A549 treated with CpdA at 1 μM for 4 hours (cell line): ENCODE measurements around the gene CDK14. TPM values are rescaled to one million over a fixed set of nuclear protein-coding genes. Genes with fewer than 3 reads are reported as not detected.

Experiments used
- total RNA-seq: library from RNA; stranded (reverse); fragments of 200-300 nt; extraction: Qiagen RNA extraction; gene quantifications from 5 replicates; pipeline ENCODE4 v1.2.3, GENCODE V29; 2022; ENCODE audit warnings: low read depth

CDK14 gene
- 0.12 to 0.54 TPM (median 0.14 TPM) in 5 replicates for total RNA-seq

DNA sequence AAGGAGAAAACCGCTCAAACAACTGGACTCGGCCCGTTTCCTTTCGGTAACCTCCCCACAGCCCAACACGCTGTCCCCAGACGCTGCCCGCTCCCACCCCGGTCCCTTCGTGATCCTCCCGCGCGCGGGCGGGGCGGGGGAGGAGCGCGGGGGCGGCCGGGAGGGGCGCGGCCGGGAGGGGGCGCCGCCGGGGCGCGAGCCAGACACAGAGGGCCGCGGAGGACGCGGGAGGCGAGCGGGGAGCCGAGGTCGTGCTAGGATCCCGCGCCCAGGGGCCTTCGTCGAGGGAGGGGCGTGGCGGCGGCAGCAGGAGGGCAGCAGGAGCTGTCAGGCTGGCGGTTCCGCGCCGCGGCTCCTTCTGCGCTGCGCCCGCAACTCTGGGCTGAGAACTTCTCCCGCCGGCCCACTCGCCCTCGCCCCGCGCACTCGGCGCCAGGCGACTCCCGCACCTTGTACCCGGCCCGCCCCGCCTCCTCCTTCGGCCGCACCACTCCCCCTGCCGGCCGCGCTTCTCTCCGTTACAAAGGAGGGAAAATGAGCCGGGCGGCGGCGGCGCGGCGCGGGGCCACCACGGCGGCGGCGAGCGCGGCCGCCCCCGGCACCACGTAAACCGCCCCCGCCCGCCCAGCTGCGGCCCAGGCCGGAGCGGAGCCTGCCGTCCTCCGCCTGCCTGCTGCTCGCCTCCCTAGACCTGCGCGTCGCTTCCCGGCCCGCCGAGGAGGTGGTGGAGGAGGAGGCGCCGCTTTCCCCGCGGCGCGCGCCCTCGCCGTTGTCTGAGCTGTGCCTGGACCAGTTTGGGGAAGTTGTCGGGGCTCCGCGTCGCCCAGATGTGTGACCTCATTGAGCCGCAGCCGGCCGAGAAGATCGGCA is at the start of gene CDK14:
Gene CDK14, plus strand, starts transcription at position 521 of the 870 bp plus-strand sequence. Its CDS starts 307 bp downstream, at position 828.

Other genes with a start within 250 kb of the CDK14 start
- 19.2 to 24.3 TPM (median 23.1 TPM) in 5 replicates for gene GTPBP10, start 249.6 kb upstream of the CDK14 start, total RNA-seq
- 21.5 to 27.8 TPM (median 26.0 TPM) in 5 replicates for gene CLDN12, start 192.9 kb upstream of the CDK14 start, total RNA-seq
- not detected in 5 replicates for gene PTTG1IP2, start 126.7 kb upstream of the CDK14 start, total RNA-seq